ENCODE measurements around the gene OR12D1. TPM values are rescaled to one million over a fixed set of nuclear protein-coding genes. Genes with fewer than 3 reads are reported as not detected.

OR12D1 gene
- polyA plus RNA-seq, 2 of the 4 experiments (the other 2 are of a cell fraction), result not detected

DNA sequence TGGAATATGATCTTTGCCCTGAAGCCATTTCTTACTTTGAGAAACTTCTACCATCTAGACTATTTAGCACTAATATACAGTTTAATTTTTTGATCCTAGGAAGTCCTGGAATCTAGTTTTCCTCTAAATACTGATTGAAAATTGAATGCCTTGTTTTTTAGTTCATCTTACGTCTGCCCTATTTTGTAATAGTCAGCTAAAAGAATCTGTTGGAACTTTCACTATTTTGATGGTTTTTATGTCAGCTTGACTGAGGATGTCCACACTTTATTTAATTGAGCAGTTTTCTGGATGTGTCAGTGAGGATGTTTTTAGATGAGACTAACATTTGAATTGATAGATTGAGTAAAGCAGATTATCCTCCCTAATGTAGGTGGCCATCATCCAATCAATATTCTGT, 10.9 kb upstream of the OR12D1 start:
- WGBS (ENCODE audit: missing lambda C conversion rate), result 5% methylated on average over 1 of the region's 1 CpG
- Histone ChIP-seq H3K4me2 (no peak overlapping the region), H3K27ac (no peak overlapping the region), H3K9me3 (no peaks in the 10 kb centered on the region), H3K4me1 (no peaks in the 10 kb centered on the region), H3K4me3 (no peak overlapping the region)
- POLR2A ChIA-PET, result no interaction called here
- FAIRE-seq (no peak), DNase-seq (ENCODE audit: low read depth in 1 of 2, low spot score in 1 of 2) (no peak), ATAC-seq (no peak)
- CTCF ChIA-PET, result no interaction called here
- TF ChIP-seq MAFK (IDR thresholded peaks at IDR 0.05; ENCODE audit: partially characterized antibody), result peak; percentile 25
- TF ChIP-seq, protein P1, sequence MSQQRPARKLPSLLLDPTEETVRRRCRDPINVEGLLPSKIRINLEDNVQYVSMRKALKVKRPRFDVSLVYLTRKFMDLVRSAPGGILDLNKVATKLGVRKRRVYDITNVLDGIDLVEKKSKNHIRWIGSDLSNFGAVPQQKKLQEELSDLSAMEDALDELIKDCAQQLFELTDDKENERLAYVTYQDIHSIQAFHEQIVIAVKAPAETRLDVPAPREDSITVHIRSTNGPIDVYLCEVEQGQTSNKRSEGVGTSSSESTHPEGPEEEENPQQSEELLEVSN (IDR thresholded peaks at IDR 0.05; ENCODE audit: borderline replicate concordance, low read depth), result no peak
- TF ChIP-seq, protein P2, sequence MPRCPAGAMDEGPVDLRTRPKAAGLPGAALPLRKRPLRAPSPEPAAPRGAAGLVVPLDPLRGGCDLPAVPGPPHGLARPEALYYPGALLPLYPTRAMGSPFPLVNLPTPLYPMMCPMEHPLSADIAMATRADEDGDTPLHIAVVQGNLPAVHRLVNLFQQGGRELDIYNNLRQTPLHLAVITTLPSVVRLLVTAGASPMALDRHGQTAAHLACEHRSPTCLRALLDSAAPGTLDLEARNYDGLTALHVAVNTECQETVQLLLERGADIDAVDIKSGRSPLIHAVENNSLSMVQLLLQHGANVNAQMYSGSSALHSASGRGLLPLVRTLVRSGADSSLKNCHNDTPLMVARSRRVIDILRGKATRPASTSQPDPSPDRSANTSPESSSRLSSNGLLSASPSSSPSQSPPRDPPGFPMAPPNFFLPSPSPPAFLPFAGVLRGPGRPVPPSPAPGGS (IDR thresholded peaks at IDR 0.05), result no peak

DNA sequence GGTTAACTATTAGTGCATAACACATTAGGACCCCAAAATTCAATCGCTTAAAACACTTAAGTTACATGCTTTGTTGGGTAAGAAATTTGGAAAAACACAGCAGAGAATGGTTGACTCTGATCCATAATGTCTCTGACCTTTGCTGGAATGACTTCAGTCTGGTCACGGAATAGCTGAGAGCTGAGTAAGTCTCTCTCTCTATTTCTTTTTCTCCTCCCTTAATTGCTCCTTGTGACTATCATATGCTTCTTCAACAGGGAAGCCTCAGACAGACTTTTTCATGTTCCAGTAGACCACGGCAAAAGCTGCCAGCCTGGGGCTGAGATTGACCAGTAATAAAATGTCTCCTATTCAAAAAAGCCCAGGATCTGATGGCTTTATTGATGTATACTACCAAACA, 4.8 kb downstream of the OR12D1 start:
- TF ChIP-seq CEBPB (IDR thresholded peaks at IDR 0.05), result no peak
- TF ChIP-seq JUNB (IDR thresholded peaks at IDR 0.05), result no peak
- TF ChIP-seq RARB (CRISPR knock-in tag; IDR thresholded peaks at IDR 0.05), result no peak
- TF ChIP-seq ESRRA (IDR thresholded peaks at IDR 0.05; ENCODE audit: borderline replicate concordance, low read length), result no peak
- no peak for TF ChIP-seq EHF (CRISPR knock-in tag; IDR thresholded peaks at IDR 0.05)
- TF ChIP-seq CBX2 (IDR thresholded peaks at IDR 0.05; ENCODE audit: borderline replicate concordance, low read depth), result no peak
- TF ChIP-seq, protein P2 (IDR thresholded peaks at IDR 0.05), result no peak
- TF ChIP-seq PHF8 (IDR thresholded peaks at IDR 0.05; ENCODE audit: borderline replicate concordance, low read depth), result no peak
- no peak for TF ChIP-seq TFCP2L1 (CRISPR knock-in tag; IDR thresholded peaks at IDR 0.05)
- no peak for TF ChIP-seq RCOR1 (IDR thresholded peaks at IDR 0.05; ENCODE audit: low read depth, low read length)
- TF ChIP-seq CBX8 (IDR thresholded peaks at IDR 0.05), result no peak
- no peak for TF ChIP-seq EP300 (IDR thresholded peaks at IDR 0.05)
- no peak for TF ChIP-seq MAFK (IDR thresholded peaks at IDR 0.05; ENCODE audit: partially characterized antibody)
- ATAC-seq (no peak), FAIRE-seq (no peak), DNase-seq (ENCODE audit: low read depth in 1 of 2, low spot score in 1 of 2) (no peak)
- Histone ChIP-seq H3K4me1 (no peaks in the 10 kb centered on the region), H3K9me3 (no peaks in the 10 kb centered on the region), H3K4me3 (no peak overlapping the region), H3K4me2 (no peak overlapping the region), H3K27ac (no peak overlapping the region)
- CTCF ChIA-PET, result no interaction called here
- POLR2A ChIA-PET, result no interaction called here
- 4% methylated on average over 3 of the region's 3 CpGs for WGBS (ENCODE audit: missing lambda C conversion rate)

DNA sequence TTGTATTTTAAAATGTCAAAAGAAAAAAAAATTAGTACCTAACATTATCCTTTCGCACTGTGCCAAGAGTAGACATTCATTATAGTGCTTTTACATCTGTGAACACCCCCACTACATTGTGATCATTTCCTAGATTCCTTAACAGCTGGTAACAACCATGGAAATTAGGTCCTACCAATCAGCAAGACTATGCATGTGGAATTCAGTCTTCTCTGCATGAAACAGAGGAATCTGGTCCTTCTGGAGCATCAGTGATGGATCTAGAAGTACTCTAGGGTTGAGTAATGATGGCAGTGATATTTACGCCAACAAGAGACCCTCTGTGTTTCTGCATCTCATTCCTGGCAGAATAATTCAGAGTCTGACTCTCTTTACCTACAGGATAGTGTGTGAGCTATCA, 9.4 kb downstream of the OR12D1 start:
- TF ChIP-seq BHLHE40 (IDR thresholded peaks at IDR 0.05; ENCODE audit: low read depth, low read length) (no peak), EP300 (IDR thresholded peaks at IDR 0.05) (no peak), HOXB13 (CRISPR knock-in tag; IDR thresholded peaks at IDR 0.05; ENCODE audit: low read depth) (no peak), HOXB5 (CRISPR knock-in tag; IDR thresholded peaks at IDR 0.05) (no peak), RNF2 (IDR thresholded peaks at IDR 0.05; ENCODE audit: borderline replicate concordance, low read depth) (no peak)
- TF ChIP-seq, protein P3, sequence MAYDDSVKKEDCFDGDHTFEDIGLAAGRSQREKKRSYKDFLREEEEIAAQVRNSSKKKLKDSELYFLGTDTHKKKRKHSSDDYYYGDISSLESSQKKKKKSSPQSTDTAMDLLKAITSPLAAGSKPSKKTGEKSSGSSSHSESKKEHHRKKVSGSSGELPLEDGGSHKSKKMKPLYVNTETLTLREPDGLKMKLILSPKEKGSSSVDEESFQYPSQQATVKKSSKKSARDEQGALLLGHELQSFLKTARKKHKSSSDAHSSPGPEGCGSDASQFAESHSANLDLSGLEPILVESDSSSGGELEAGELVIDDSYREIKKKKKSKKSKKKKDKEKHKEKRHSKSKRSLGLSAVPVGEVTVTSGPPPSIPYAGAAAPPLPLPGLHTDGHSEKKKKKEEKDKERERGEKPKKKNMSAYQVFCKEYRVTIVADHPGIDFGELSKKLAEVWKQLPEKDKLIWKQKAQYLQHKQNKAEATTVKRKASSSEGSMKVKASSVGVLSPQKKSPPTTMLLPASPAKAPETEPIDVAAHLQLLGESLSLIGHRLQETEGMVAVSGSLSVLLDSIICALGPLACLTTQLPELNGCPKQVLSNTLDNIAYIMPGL (CRISPR knock-in tag; IDR thresholded peaks at IDR 0.05; ENCODE audit: borderline replicate concordance), result no peak
- ChIA-PET CTCF (no interaction called here), POLR2A (no interaction called here)
- Histone ChIP-seq H3K4me3 (no peak overlapping the region), H3K9me3 (no peaks in the 10 kb centered on the region), H3K4me2 (no peak overlapping the region), H3K4me1 (no peaks in the 10 kb centered on the region), H3K27ac (no peak overlapping the region)
- no peak for ATAC-seq
- 2% methylated on average over 2 of the region's 2 CpGs for WGBS (ENCODE audit: missing lambda C conversion rate)
- no peak for FAIRE-seq
- DNase-seq (ENCODE audit: low read depth in 1 of 2, low spot score in 1 of 2), result no peak
